B cell (primary cell): ENCODE data around the gene COX17. TPM values are rescaled to one million over a fixed set of nuclear protein-coding genes. Genes with fewer than 3 reads are reported as not detected.

Experiments used
- ATAC-seq: fragments of 200-7000 bp; cut with Tn5 transposase; one replicate; pipeline ENCODE4 v1.10.0; 2021; ENCODE audit warnings: low read depth, mild to moderate bottlenecking, moderate number of reproducible peaks, moderate library complexity
- CTCF ChIA-PET: fragments of 350-600 bp; sonication (Branson Sonifier 250); formaldehyde crosslinking; loops from one replicate; lab custom pipeline; 2021; ENCODE audit warnings: antibody characterized with exemption, inconsistent platforms; lab: Charles Lee
- POLR2A ChIA-PET: fragments of 350-600 bp; sonication (Branson Sonifier 250); formaldehyde crosslinking; loops from one replicate; lab custom pipeline; 2021; ENCODE audit warnings: antibody characterized with exemption; lab: Charles Lee
- DNase-seq: peaks from one replicate; pipeline ENCODE4 v3.0.0; 2013
- H2AFZ ChIP-seq: 2 replicates; pipeline ENCODE4 v1.6.1; 2012; ENCODE audit warnings: mild to moderate bottlenecking, low read depth, low read length; ENCODE audit not compliant: insufficient read depth, poor library complexity, severe bottlenecking
- H3K27ac ChIP-seq, 2 donors: 1 replicate in 1 of 2; 2 replicates in 1 of 2; pipeline ENCODE4 v1.5.1; 2012 to 2013; ENCODE audit warnings: low read length in 2 of 2, mild to moderate bottlenecking in 2 of 2, moderate library complexity in 1 of 2
- H3K27me3 ChIP-seq, 4 experiments: fragments of 200-600 bp in 1 of 4; sonication (generic) in 1 of 4; replicated peaks in 1 of 4; 1 replicate in 2 of 4; 2 replicates in 2 of 4; pipeline versions ENCODE4 v1.6.1 to v1.7.0; 2013 to 2016; ENCODE audit warnings: low read length in 3 of 4, mild to moderate bottlenecking in 2 of 4, mixed read lengths in 1 of 4, moderate library complexity in 1 of 4; ENCODE audit not compliant: insufficient read depth in 4 of 4, control insufficient read depth in 3 of 4; ENCODE audit errors: control extremely low read depth in 1 of 4
- H3K36me3 ChIP-seq, 2 experiments: replicated peaks in 1 of 2; 1 replicate in 1 of 2; 2 replicates in 1 of 2; pipeline versions ENCODE4 v1.6.1 to v1.7.1; 2013; ENCODE audit warnings: low read length in 1 of 2; ENCODE audit not compliant: insufficient read depth in 2 of 2, control insufficient read depth in 1 of 2; ENCODE audit errors: control extremely low read depth in 1 of 2, extremely low read depth in 1 of 2
- H3K4me1 ChIP-seq, 2 donors: fragments of 200-600 bp in 1 of 2; sonication (generic) in 1 of 2; 1 replicate in 1 of 2; 2 replicates in 1 of 2; pipeline versions ENCODE4 v1.5.1 to v1.6.1; 2013 to 2017; ENCODE audit warnings: low read length in 2 of 2; ENCODE audit not compliant: control insufficient read depth in 2 of 2, insufficient read depth in 2 of 2
- H3K4me2 ChIP-seq: replicated peaks from 2 replicates; pipeline ENCODE3; 2012; ENCODE audit warnings: mild to moderate bottlenecking, low read depth, low read length; ENCODE audit not compliant: poor library complexity, severe bottlenecking
- H3K4me3 ChIP-seq, 5 experiments: fragments of 200-600 bp in 1 of 5; sonication (generic) in 1 of 5; 1 replicate in 3 of 5; 2 replicates in 2 of 5; pipeline versions ENCODE4 v1.5.1 to v1.7.0; 2011 to 2016; ENCODE audit warnings: low read length in 4 of 5, mild to moderate bottlenecking in 4 of 5, low read depth in 2 of 5, control low read depth in 1 of 5, moderate library complexity in 1 of 5; ENCODE audit not compliant: insufficient read depth in 1 of 5; ENCODE audit errors: control extremely low read depth in 1 of 5, extremely low read depth in 1 of 5
- H3K79me2 ChIP-seq: fragments of 200-600 bp; sonication (generic); one replicate; pipeline ENCODE4 v1.6.0; 2016; ENCODE audit warnings: low read length; ENCODE audit not compliant: control insufficient read depth, insufficient read depth
- H3K9ac ChIP-seq: fragments of 200-600 bp; sonication (generic); 2 replicates; pipeline ENCODE4 v1.6.1; 2017; ENCODE audit warnings: mild to moderate bottlenecking, low read length, moderate library complexity
- H3K9me3 ChIP-seq, 3 donors: one replicate each; pipeline versions ENCODE4 v1.6.1 to v1.7.1; 2013; ENCODE audit warnings: low read length in 2 of 3; ENCODE audit not compliant: control insufficient read depth in 2 of 3, insufficient read depth in 1 of 3; ENCODE audit errors: control extremely low read depth in 1 of 3
- H4K20me1 ChIP-seq: 2 replicates; pipeline ENCODE4 v1.6.0; 2012; ENCODE audit warnings: mild to moderate bottlenecking, low read length; ENCODE audit not compliant: insufficient read depth, control insufficient read depth, poor library complexity, severe bottlenecking
- H3K27ac Mint-ChIP-seq: one replicate; pipeline ENCODE4 v1.8.0; 2021; ENCODE audit warnings: mixed read lengths
- H3K27me3 Mint-ChIP-seq: one replicate; pipeline ENCODE4 v1.8.0; 2021; ENCODE audit warnings: mixed read lengths
- H3K4me1 Mint-ChIP-seq: one replicate; pipeline ENCODE4 v1.8.0; 2021; ENCODE audit warnings: mixed read lengths
- H3K4me3 Mint-ChIP-seq: one replicate; pipeline ENCODE4 v1.8.0; 2021; ENCODE audit warnings: mixed read lengths
- H3K9me3 Mint-ChIP-seq: one replicate; pipeline ENCODE4 v1.8.0; 2022; ENCODE audit warnings: mixed read lengths; ENCODE audit not compliant: insufficient read depth
- EZH2 ChIP-seq: IDR thresholded peaks from 2 replicates; pipeline ENCODE4 v1.6.1; 2012; ENCODE audit warnings: borderline replicate concordance, low read depth, mild to moderate bottlenecking, moderate library complexity, low read length; ENCODE audit not compliant: insufficient read depth, poor library complexity, severe bottlenecking
- WGBS: methylation state at CpG from one replicate; pipeline ENCODE4 v1.1.5; 2013; ENCODE audit warnings: missing lambda C conversion rate; ENCODE audit not compliant: insufficient coverage; 5-methylcytosine and 5-hydroxymethylcytosine counted together
- intact Hi-C: fragments of 100-400 bp; cut with micrococcal nuclease; formaldehyde crosslinking; loops from one replicate; pipeline ENCODE4 v1.10.0; 2022
- polyA plus RNA-seq: library from polyadenylated mRNA; depleted of rRNA; stranded (reverse); fragments of >200 nt; gene quantifications from 2 replicates; pipeline ENCODE4 v1.2.3, GENCODE V29; 2012
- total RNA-seq, 2 donors: library from RNA; stranded (reverse); fragments of 120-200 nt in 1 of 2; gene quantifications; 1 replicate in 1 of 2; 2 replicates in 1 of 2; pipeline versions ENCODE4 v1.2.3 to v1.2.4, GENCODE V29; 2013 to 2022
- TF ChIP-seq, protein P1 (sequence below): fragments of 200-600 bp; IDR thresholded peaks from one replicate; pipeline ENCODE4 v1.8.0; 2022; ENCODE audit warnings: antibody characterized with exemption, mild to moderate bottlenecking

COX17 gene
- total and polyA plus RNA-seq, 2 donors (not counting 1 experiment from before 2014, with no cell fraction given) = 20.0 to 47.8 TPM

GRCh38 chr3:119683421-119683820 is 6.2 kb upstream of the COX17 start:
- Histone ChIP-seq H3K4me1 (no peaks in the 10 kb centered on the region), H3K9me3 (peaks cover 0 to 7% (median 2%) of the 10 kb centered on the region in 3 donors), H2AFZ (no peak overlapping the region), H3K27me3 (no peaks in the 10 kb centered on the region), H4K20me1 (no peaks in the 10 kb centered on the region), H3K36me3 (no peaks in the 10 kb centered on the region), H3K79me2 (no peaks in the 10 kb centered on the region), H3K4me3 (no peak overlapping the region), H3K9ac (no peak overlapping the region), H3K27ac (no peak overlapping the region), H3K4me2 (no peak overlapping the region)
- DNase-seq (no peak), ATAC-seq (no peak)
- no peak for TF ChIP-seq EZH2
- TF ChIP-seq, protein P1, sequence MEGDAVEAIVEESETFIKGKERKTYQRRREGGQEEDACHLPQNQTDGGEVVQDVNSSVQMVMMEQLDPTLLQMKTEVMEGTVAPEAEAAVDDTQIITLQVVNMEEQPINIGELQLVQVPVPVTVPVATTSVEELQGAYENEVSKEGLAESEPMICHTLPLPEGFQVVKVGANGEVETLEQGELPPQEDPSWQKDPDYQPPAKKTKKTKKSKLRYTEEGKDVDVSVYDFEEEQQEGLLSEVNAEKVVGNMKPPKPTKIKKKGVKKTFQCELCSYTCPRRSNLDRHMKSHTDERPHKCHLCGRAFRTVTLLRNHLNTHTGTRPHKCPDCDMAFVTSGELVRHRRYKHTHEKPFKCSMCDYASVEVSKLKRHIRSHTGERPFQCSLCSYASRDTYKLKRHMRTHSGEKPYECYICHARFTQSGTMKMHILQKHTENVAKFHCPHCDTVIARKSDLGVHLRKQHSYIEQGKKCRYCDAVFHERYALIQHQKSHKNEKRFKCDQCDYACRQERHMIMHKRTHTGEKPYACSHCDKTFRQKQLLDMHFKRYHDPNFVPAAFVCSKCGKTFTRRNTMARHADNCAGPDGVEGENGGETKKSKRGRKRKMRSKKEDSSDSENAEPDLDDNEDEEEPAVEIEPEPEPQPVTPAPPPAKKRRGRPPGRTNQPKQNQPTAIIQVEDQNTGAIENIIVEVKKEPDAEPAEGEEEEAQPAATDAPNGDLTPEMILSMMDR = no peak
- ChIA-PET CTCF (interaction anchor here (1.0 to 5.7 kb wide), 4 partner anchors 185 to 800 kb away, joined by 3 to 101 read pairs (median 22); partner anchors contain the start of gene TIMMDC1), POLR2A (interaction anchor here (0.7 kb wide), 1 partner anchor 19 kb away, joined by 4 read pairs; no protein-coding TSS in a partner anchor)
- Mint-ChIP-seq H3K4me1 (no peaks in the 10 kb centered on the region), H3K27ac (no peak overlapping the region), H3K27me3 (no peaks in the 10 kb centered on the region), H3K9me3 (no peaks in the 10 kb centered on the region), H3K4me3 (no peak overlapping the region)
- no CpG with 5 or more reads among the region's 1 CpG for WGBS
- intact Hi-C loops = no loop called here

- no peaks in the 10 kb centered on the region for H3K36me3 ChIP-seq
- H4K20me1 ChIP-seq = no peaks in the 10 kb centered on the region
- ATAC-seq (no peak), DNase-seq (peak; percentile 55)
- H3K4me1 Mint-ChIP-seq = peaks cover 13% of the 10 kb centered on the region
- no peak overlapping the region for H2AFZ ChIP-seq
- H3K27me3 Mint-ChIP-seq = no peaks in the 10 kb centered on the region
- POLR2A ChIA-PET = interaction anchor here (0.6 to 1.2 kb wide), 2 partner anchors 163 to 213 kb away, joined by 4 to 5 read pairs; partner anchors contain the start of gene POGLUT1
- no peaks in the 10 kb centered on the region for H3K9me3 Mint-ChIP-seq
- no peak overlapping the region for H3K4me2 ChIP-seq
- no peaks in the 10 kb centered on the region for H3K27me3 ChIP-seq
- no peak overlapping the region for H3K9ac ChIP-seq
- no peak overlapping the region for H3K27ac ChIP-seq
- no peak overlapping the region for H3K4me3 ChIP-seq
- peaks cover 0 to 2% (median 0%) of the 10 kb centered on the region in 3 donors for H3K9me3 ChIP-seq
- TF ChIP-seq EZH2 = no peak
- TF ChIP-seq, protein P1 = peak; percentile 70
- peaks cover 5% of the 10 kb centered on the region for H3K79me2 ChIP-seq
- no peak overlapping the region for H3K4me3 Mint-ChIP-seq
- no CpG with 5 or more reads among the region's 1 CpG for WGBS
- H3K4me1 ChIP-seq = peaks cover 8% of the 10 kb centered on the region in 2 donors
- CTCF ChIA-PET = interaction anchor here (0.7 to 5.7 kb wide), 46 partner anchors 9 to 804 kb away, joined by 3 to 101 read pairs (median 5); partner anchors contain the start of genes B4GALT4, CD80, POGLUT1 and TEX55
- intact Hi-C loops = loop anchor here (1.0 kb wide), 4 partner anchors 156 to 406 kb away; partner anchors contain the start of genes POGLUT1 and TMEM39A
- H3K27ac Mint-ChIP-seq = no peak overlapping the region
Measured at GRCh38 chr3:119681279-119681678, 4.1 kb upstream of the COX17 start.
